ENCODE data around the gene PPM1J.

DNA sequence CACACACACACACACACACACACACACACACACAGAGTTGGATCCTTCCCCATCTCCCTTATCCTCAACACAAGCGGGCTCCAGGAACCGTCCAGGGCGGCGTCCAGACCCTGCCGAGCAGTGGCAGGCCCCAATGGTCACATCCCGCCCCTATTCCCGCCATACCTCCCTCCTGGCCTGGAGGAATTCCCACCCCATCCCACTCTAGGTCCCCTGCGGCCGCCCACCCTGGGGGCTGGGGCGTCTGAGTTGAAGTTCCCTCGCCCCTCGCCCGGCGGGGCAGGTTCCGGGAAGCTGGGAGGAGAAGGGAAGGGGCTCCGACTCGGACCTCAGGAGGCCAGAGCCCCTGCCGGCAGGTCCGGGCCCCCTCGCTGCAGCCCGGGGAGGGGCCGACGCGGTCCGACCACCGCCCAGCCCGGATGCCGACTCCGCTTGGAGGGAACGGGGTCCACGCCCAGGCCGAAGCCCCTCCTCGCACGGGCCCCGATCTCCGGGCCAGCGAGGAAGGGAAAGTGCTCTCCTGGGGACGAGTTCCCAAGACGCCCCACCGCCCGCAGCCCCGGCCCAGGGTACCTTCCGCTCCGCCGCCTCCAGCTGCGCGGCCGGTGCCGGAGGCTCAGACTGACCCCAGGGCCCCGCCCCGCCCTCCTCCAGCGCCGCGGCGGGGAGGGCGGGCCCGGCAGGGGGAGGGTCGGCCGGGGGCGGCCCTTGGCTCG is 8.5 kb downstream of the PPM1J start, which contains the start of gene RHOC:
- TF ChIP-seq, protein P1, sequence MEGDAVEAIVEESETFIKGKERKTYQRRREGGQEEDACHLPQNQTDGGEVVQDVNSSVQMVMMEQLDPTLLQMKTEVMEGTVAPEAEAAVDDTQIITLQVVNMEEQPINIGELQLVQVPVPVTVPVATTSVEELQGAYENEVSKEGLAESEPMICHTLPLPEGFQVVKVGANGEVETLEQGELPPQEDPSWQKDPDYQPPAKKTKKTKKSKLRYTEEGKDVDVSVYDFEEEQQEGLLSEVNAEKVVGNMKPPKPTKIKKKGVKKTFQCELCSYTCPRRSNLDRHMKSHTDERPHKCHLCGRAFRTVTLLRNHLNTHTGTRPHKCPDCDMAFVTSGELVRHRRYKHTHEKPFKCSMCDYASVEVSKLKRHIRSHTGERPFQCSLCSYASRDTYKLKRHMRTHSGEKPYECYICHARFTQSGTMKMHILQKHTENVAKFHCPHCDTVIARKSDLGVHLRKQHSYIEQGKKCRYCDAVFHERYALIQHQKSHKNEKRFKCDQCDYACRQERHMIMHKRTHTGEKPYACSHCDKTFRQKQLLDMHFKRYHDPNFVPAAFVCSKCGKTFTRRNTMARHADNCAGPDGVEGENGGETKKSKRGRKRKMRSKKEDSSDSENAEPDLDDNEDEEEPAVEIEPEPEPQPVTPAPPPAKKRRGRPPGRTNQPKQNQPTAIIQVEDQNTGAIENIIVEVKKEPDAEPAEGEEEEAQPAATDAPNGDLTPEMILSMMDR (conservative IDR thresholded peaks at IDR 0.05 in 1 of 2, IDR thresholded peaks at IDR 0.05 in 1 of 2; ENCODE audit: low read depth in 1 of 2, low read length in 2 of 2), result no peak
- TF ChIP-seq EZH2 (IDR thresholded peaks at IDR 0.05; ENCODE audit: low read length, missing control alignments), result no peak

Data from fibroblast of lung (primary cell).